Heart left ventricle (tissue), 16 donors: ENCODE results near the gene ECHDC3. TPM values are rescaled to one million over a fixed set of nuclear protein-coding genes. Genes with fewer than 3 reads are reported as not detected.

ENCODE experiments used
- ATAC-seq, 4 donors: fragments of 200-7000 bp; cut with Tn5 transposase; one replicate each; pipeline ENCODE4 v1.9.1; 2020 to 2022; ENCODE audit warnings: moderate library complexity in 4 of 4, mild to moderate bottlenecking in 3 of 4, moderate number of reproducible peaks in 1 of 4
- DNase-seq, 5 donors: peaks; one replicate each; pipeline ENCODE4 v3.0.0-alpha.2; 2020
- H3K27ac ChIP-seq, 12 donors: fragments of 200-600 bp; sonication (generic) in 4 of 12; one replicate each; pipeline versions ENCODE4 v1.5.0 to v1.8.0; 2016 to 2022; ENCODE audit warnings: mild to moderate bottlenecking in 2 of 12
- H3K27me3 ChIP-seq, 9 donors: fragments of 200-600 bp; sonication (generic) in 2 of 9; one replicate each; pipeline versions ENCODE4 v1.5.1 to v1.8.0; 2016 to 2022; ENCODE audit warnings: mild to moderate bottlenecking in 3 of 9
- H3K36me3 ChIP-seq, 9 donors: fragments of 200-600 bp; sonication (generic) in 2 of 9; one replicate each; pipeline versions ENCODE4 v1.5.0 to v1.8.0; 2018 to 2022; ENCODE audit warnings: mild to moderate bottlenecking in 2 of 9
- H3K4me1 ChIP-seq, 12 donors: fragments of 200-600 bp; sonication (generic) in 4 of 12; one replicate each; pipeline versions ENCODE4 v1.5.0 to v1.8.0; 2016 to 2022; ENCODE audit warnings: mild to moderate bottlenecking in 3 of 12
- H3K4me3 ChIP-seq, 12 donors: fragments of 200-600 bp; sonication (generic) in 4 of 12; one replicate each; pipeline versions ENCODE4 v1.5.0 to v1.8.0; 2017 to 2022; ENCODE audit warnings: mild to moderate bottlenecking in 9 of 12, moderate library complexity in 4 of 12
- H3K9me3 ChIP-seq, 12 donors: fragments of 200-600 bp; sonication (generic) in 4 of 12; one replicate each; pipeline versions ENCODE4 v1.5.0 to v1.8.0; 2016 to 2022; ENCODE audit warnings: mild to moderate bottlenecking in 1 of 12
- POLR2A ChIP-seq, 2 donors: fragments of 450-650 bp; IDR thresholded peaks; one replicate each; pipeline ENCODE4 v1.6.1; 2017; ENCODE audit warnings: antibody characterized with exemption in 2 of 2, mild to moderate bottlenecking in 2 of 2, moderate library complexity in 2 of 2
- WGBS, 4 donors: extraction: QIAGEN DNeasy Blood & Tissue Kit in 2 of 4; methylation state at CpG; one replicate each; pipeline versions ENCODE4 v1.1.5 to v1.1.7; 2013 to 2018; 5-methylcytosine and 5-hydroxymethylcytosine counted together
- intact Hi-C, 10 donors: fragments of 100-400 bp; cut with DNase I; formaldehyde crosslinking; loops; one replicate each; pipeline versions ENCODE4 v1.11.1 to v1.14.2; 2022
- polyA plus RNA-seq, 2 donors: library from polyadenylated mRNA; stranded (reverse); fragments of 200-250 nt; gene quantifications; one replicate each; pipeline ENCODE4 v1.2.3, GENCODE V29; 2013
- total RNA-seq, 9 donors: library from RNA; depleted of rRNA in 2 of 9; stranded (reverse); fragments of >200 nt in 2 of 9; fragmentation: NEBNext Ultra II Directional in 3 of 9; extraction: Animal tissue kit (Norgen Biotek cat#: 25700) in 3 of 9; gene quantifications; one replicate each; pipeline versions ENCODE4 v1.1.0 to v1.2.4, GENCODE V29; 2016 to 2023
- TF ChIP-seq, protein P1 (sequence below), 12 donors: fragments of 200-600 bp; sonication (generic) in 4 of 12; IDR thresholded peaks; one replicate each; pipeline versions ENCODE4 v1.5.0 to v1.8.0; 2018 to 2022; ENCODE audit warnings: antibody characterized with exemption in 12 of 12, mild to moderate bottlenecking in 5 of 12
- donor health status: ischemic (EF 13 %, LVEDD 7.1; RV severe dilation, severe dysfunction).
- donor health status: healthy with polysubstance abuse.
- donor health status: DM: no; HTN: yes; CAD: no.
- donor health status: DM: no; HTN: no; CAD: no.
- donor health status: ischemic (EF 25% LVEDD 6.9; RV normal size, moderate dysfunction).
- donor health status: ischemic (EF 25% LVEDD 5.7; RV mildly dilated, moderate dysfunction).
- donor health status: healthy.
- donor health status: DM: yes; HTN: yes; CAD: no.
- donor health status: ischemic (EF 35%, LVEDD 5.7; RV mildly dilated, moderate dysfunction).
- donor health status: nonischemic (EF 11% LVEDD 7.7; RV severe dilation, severe dysfunction).
- donor health status: DM: yes; HTN: yes; CAD: no.
- donor health status: PGD.
- donor health status: ischemic (EF 29% LVEDD 5.4; RV normal size, mild dysfunction).
- donor health status: nonischemic (EF 23%, LVEDD 6.1; RV moderate dilation, normal function).

The ECHDC3 gene
- total and polyA plus RNA-seq, 11 donors: 30.2 to 554 (median 66.1) TPM

DNA sequence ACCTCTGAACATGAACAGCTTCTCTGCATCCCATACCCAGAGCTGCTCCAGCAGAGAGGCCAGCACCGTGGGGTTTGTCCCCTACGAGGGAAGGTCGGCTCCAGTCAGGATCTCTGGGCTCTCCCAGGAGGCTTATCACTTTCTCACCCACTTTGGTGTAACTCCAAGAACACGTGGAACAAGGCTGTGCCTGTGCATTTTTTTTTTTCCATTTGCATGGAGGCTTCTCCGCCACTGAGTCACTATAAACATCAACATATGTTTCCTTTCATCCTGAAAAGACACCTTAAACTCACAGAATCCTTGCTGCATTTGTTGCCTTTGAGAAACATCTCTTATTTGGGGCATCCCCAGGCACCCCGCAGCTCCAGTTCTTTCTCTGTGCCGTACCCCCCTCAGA, 29.4 kb upstream of the ECHDC3 start:
- Histone ChIP-seq H3K27ac (no peak overlapping the region), H3K9me3 (peaks cover 0 to 14% (median 3%) of the 10 kb centered on the region in 12 donors), H3K4me3 (no peak overlapping the region), H3K4me1 (peaks cover 0 to 17% (median 0%) of the 10 kb centered on the region in 12 donors), H3K36me3 (no peaks in the 10 kb centered on the region), H3K27me3 (peaks cover 0 to 10% (median 0%) of the 10 kb centered on the region in 9 donors)
- DNase-seq (peak in 1 of 5 donors; percentile 47), ATAC-seq (peak in 1 of 4 donors; percentile 43)
- WGBS, 4 donors: 54 to 64% (median 62%) methylated on average over 7 of the region's 7 CpGs
- intact Hi-C loops: no loop called here
- no peak for TF ChIP-seq POLR2A (IDR thresholded peaks at IDR 0.05)
- TF ChIP-seq, protein P1, sequence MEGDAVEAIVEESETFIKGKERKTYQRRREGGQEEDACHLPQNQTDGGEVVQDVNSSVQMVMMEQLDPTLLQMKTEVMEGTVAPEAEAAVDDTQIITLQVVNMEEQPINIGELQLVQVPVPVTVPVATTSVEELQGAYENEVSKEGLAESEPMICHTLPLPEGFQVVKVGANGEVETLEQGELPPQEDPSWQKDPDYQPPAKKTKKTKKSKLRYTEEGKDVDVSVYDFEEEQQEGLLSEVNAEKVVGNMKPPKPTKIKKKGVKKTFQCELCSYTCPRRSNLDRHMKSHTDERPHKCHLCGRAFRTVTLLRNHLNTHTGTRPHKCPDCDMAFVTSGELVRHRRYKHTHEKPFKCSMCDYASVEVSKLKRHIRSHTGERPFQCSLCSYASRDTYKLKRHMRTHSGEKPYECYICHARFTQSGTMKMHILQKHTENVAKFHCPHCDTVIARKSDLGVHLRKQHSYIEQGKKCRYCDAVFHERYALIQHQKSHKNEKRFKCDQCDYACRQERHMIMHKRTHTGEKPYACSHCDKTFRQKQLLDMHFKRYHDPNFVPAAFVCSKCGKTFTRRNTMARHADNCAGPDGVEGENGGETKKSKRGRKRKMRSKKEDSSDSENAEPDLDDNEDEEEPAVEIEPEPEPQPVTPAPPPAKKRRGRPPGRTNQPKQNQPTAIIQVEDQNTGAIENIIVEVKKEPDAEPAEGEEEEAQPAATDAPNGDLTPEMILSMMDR (IDR thresholded peaks at IDR 0.05): no peak

DNA sequence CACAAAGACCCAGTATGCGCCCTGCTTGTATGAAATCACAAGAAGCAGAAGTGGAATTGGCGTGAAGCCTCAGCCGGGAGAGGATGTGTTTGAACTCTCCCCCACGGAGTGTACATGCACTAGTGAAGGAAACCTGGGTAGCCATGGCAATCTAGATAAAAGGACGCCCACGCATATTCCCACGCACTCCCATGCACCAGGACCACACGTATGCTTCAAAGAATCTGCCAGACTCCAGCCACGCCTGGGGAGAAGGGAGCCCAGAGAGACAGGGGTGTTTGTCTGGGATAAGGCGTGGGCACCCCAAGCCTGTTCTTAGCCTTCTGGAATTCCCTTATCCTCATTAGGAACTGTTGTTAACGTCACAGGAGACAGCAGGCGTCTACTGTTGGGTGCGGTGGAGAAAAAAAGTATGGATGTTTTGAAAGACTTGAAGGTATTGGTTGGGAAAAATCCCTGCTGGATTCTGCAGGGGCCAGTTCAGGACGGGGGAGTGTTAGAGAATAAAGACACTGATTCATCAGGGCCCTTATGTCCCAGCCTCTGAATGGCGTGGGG, 28.9 kb upstream of the ECHDC3 start:
- H3K4me1 ChIP-seq: peaks cover 0 to 15% (median 0%) of the 10 kb centered on the region in 12 donors
- DNase-seq (peak in 3 of 5 donors; percentile 31 to 40 (median 32)), ATAC-seq (peak in 3 of 4 donors; percentile 51 to 84 (median 60))
- H3K9me3 ChIP-seq: peaks cover 0 to 14% (median 3%) of the 10 kb centered on the region in 12 donors
- H3K4me3 ChIP-seq: no peak overlapping the region
- peaks cover 0 to 10% (median 0%) of the 10 kb centered on the region in 9 donors for H3K27me3 ChIP-seq
- intact Hi-C loops: no loop called here
- 50 to 62% (median 54%) methylated on average over 15 of the region's 15 CpGs for WGBS, 4 donors
- no peak for TF ChIP-seq POLR2A (IDR thresholded peaks at IDR 0.05)
- TF ChIP-seq, protein P1 (IDR thresholded peaks at IDR 0.05): no peak
- no peak overlapping the region for H3K27ac ChIP-seq
- no peaks in the 10 kb centered on the region for H3K36me3 ChIP-seq

DNA sequence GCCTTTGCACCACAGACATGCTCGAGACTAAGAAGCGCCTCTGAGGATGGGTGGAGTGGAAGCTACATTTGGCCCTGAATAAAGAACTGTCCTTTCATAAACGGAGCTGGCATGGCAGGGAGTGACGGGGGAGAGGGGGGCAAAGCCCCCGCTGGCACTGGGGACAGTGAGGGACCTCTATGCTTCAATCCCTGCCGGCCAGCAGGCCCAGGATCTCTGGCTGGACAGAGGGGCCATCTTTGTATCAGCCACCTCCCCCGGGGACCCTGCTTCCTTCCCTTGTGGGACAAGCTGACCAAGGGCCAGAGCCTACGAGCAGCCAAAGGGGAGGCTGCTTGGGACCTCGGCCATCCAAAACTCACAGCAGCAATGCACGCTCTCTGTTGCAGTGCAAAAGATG, 28.2 kb upstream of the ECHDC3 start:
- peaks cover 0 to 10% (median 0%) of the 10 kb centered on the region in 9 donors for H3K27me3 ChIP-seq
- DNase-seq: peak in 1 of 5 donors; percentile 29
- ATAC-seq: peak in 1 of 4 donors; percentile 20
- no peak overlapping the region for H3K27ac ChIP-seq
- intact Hi-C loops: no loop called here
- no peak overlapping the region for H3K4me3 ChIP-seq
- H3K4me1 ChIP-seq: peaks cover 0 to 15% (median 0%) of the 10 kb centered on the region in 12 donors
- H3K9me3 ChIP-seq: peaks cover 0 to 14% (median 3%) of the 10 kb centered on the region in 12 donors
- H3K36me3 ChIP-seq: no peaks in the 10 kb centered on the region
- TF ChIP-seq, protein P1 (IDR thresholded peaks at IDR 0.05): no peak
- no peak for TF ChIP-seq POLR2A (IDR thresholded peaks at IDR 0.05)
- 52 to 70% (median 63%) methylated on average over 8 to 10 of the region's 10 CpGs for WGBS, 4 donors

- 88 to 93% (median 90%) methylated on average over 9 of the region's 9 CpGs for WGBS, 4 donors
- no peaks in the 10 kb centered on the region for H3K36me3 ChIP-seq
- H3K9me3 ChIP-seq: peaks cover 0 to 14% (median 3%) of the 10 kb centered on the region in 12 donors
- H3K4me1 ChIP-seq: peaks cover 0 to 19% (median 0%) of the 10 kb centered on the region in 12 donors
- DNase-seq (peak in 1 of 5 donors; percentile 18), ATAC-seq (no peak)
- TF ChIP-seq POLR2A (IDR thresholded peaks at IDR 0.05): no peak
- TF ChIP-seq, protein P1 (IDR thresholded peaks at IDR 0.05): no peak
- H3K27ac ChIP-seq: no peak overlapping the region
- H3K4me3 ChIP-seq: no peak overlapping the region
- peaks cover 0 to 7% (median 0%) of the 10 kb centered on the region in 9 donors for H3K27me3 ChIP-seq
- intact Hi-C loops: no loop called here
Measured at GRCh38 chr10:11714750-11715365, 27.3 kb upstream of the ECHDC3 start.
